Immature natural killer cell (primary cell): ENCODE results near the gene NPRL2. TPM values are rescaled to one million over a fixed set of nuclear protein-coding genes. Genes with fewer than 3 reads are reported as not detected.

Source experiments
- DNase-seq, 3 donors: peaks; one replicate each; pipeline ENCODE4 v3.0.0; 2022; ENCODE audit warnings: mixed read lengths in 1 of 3
- H3K27ac Mint-ChIP-seq, 6 donors: one replicate each; pipeline ENCODE4 v1.8.0; 2020; ENCODE audit warnings: mixed read lengths in 6 of 6, mild to moderate bottlenecking in 5 of 6, inconsistent platforms in 4 of 6, moderate library complexity in 3 of 6
- H3K27me3 Mint-ChIP-seq, 3 donors: one replicate each; pipeline ENCODE4 v1.8.0; 2020 to 2021; ENCODE audit warnings: low read depth in 3 of 3, mild to moderate bottlenecking in 3 of 3, mixed read lengths in 3 of 3, moderate library complexity in 3 of 3, inconsistent platforms in 1 of 3
- H3K36me3 Mint-ChIP-seq, 3 donors: one replicate each; pipeline ENCODE4 v1.8.0; 2020; ENCODE audit warnings: mixed read lengths in 3 of 3, inconsistent platforms in 2 of 3, mild to moderate bottlenecking in 2 of 3
- H3K4me1 Mint-ChIP-seq, 2 donors: one replicate each; pipeline ENCODE4 v1.8.0; 2020; ENCODE audit warnings: inconsistent platforms in 2 of 2, mild to moderate bottlenecking in 2 of 2, mixed read lengths in 2 of 2, moderate library complexity in 1 of 2
- H3K4me3 Mint-ChIP-seq, 5 donors: one replicate each; pipeline ENCODE4 v1.8.0; 2020; ENCODE audit warnings: mild to moderate bottlenecking in 5 of 5, mixed read lengths in 5 of 5, inconsistent platforms in 3 of 5, moderate library complexity in 3 of 5
- H3K9me3 Mint-ChIP-seq, 6 donors: one replicate each; pipeline ENCODE4 v1.8.0; 2020; ENCODE audit warnings: mild to moderate bottlenecking in 6 of 6, mixed read lengths in 6 of 6, inconsistent platforms in 4 of 6, moderate library complexity in 3 of 6
- polyA plus RNA-seq, 3 donors: library from polyadenylated mRNA; unstranded; fragments of 300-500 nt; fragmentation: Illumina TruSeq; gene quantifications; one replicate each; pipeline ENCODE4 v1.2.3, GENCODE V29; 2021

The NPRL2 gene
- polyA plus RNA-seq, 3 donors from 2014 or later: 77.5 to 104 (median 101) TPM

DNA sequence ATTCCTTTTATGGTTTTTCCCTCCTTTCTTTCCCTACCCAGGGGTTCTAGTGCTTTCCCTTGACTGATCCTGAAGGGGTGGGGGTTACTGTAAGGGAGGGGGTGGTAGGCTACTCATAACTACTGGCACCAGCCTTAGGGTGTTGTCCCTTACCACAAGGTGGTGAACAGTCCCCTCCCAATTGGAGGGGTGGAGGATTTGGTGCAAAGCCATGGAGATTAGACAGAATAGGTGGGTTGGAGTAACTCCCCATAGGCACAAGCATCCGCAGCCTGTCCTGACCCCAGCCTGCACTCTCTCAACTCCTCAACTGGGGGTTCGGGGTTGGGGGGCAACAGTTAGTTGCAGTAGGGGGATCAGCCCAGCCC, 25.5 kb downstream of the NPRL2 start:
- Mint-ChIP-seq H3K4me3 (no peak overlapping the region), H3K27ac (peak overlapping the region in 5 of 6 donors; percentile 43 to 88 (median 62)), H3K27me3 (peaks cover 0 to 10% (median 2%) of the 10 kb centered on the region in 3 donors)

GRCh38 chr3:50324351-50325112, 26.0 kb downstream of the NPRL2 start:
- Mint-ChIP-seq H3K4me3 (peak overlapping the region in 2 of 5 donors; percentile 2 to 40), H3K27ac (peak overlapping the region; percentile 36 to 88 (median 71)), H3K4me1 (peaks cover 39 to 46% of the 10 kb centered on the region in 2 donors), H3K27me3 (peaks cover 0 to 10% (median 2%) of the 10 kb centered on the region in 3 donors), H3K9me3 (no peaks in the 10 kb centered on the region), H3K36me3 (no peaks in the 10 kb centered on the region)
- peak; percentile 47 to 56 (median 56) for DNase-seq

More for the DNA sequence above, 25.5 kb downstream of the NPRL2 start:
- Mint-ChIP-seq H3K9me3 (no peaks in the 10 kb centered on the region), H3K4me1 (peaks cover 35 to 40% of the 10 kb centered on the region in 2 donors), H3K36me3 (no peaks in the 10 kb centered on the region)
- DNase-seq: no peak

- Mint-ChIP-seq H3K27ac (peak overlapping the region in 4 of 6 donors; percentile 18 to 75 (median 49)), H3K36me3 (no peaks in the 10 kb centered on the region), H3K4me3 (no peak overlapping the region), H3K9me3 (no peaks in the 10 kb centered on the region), H3K4me1 (peaks cover 47 to 53% of the 10 kb centered on the region in 2 donors), H3K27me3 (peaks cover 0 to 5% (median 2%) of the 10 kb centered on the region in 3 donors)
- no peak for DNase-seq
Observed at GRCh38 chr3:50323614-50324199, 26.9 kb downstream of the NPRL2 start.

DNA sequence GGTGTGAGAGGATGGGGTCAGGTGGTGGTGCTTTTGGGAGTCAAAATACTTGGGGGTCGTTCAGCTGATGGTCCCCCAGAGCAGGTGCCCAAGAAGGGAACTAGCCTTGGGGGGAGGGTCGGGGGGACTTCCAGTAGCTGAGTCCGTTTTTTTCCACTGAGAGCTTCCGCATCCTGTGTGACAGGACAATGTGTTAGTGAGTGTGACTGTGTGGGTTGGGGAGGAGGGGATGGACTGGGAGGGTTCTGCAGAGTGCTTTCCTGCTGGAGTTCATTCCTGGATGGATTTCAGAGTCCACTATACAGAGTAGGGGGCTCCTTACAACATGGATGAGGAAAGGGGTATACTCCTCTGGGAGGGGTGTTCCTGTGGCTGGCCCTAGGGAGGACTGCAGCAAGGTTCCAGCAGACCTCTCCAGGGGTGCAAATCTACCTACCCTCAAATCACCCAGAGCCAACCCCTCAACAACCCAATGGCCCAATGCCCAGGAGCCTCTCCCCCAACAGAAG, 27.4 kb downstream of the NPRL2 start:
- H3K36me3 Mint-ChIP-seq: no peaks in the 10 kb centered on the region
- H3K4me3 Mint-ChIP-seq: peak overlapping the region in 3 of 5 donors; percentile 39 to 62 (median 58)
- no peak for DNase-seq
- H3K4me1 Mint-ChIP-seq: peaks cover 47 to 53% of the 10 kb centered on the region in 2 donors
- H3K27ac Mint-ChIP-seq: peak overlapping the region in 5 of 6 donors; percentile 5 to 75 (median 59)
- no peaks in the 10 kb centered on the region for H3K9me3 Mint-ChIP-seq
- peaks cover 0 to 5% (median 0%) of the 10 kb centered on the region in 3 donors for H3K27me3 Mint-ChIP-seq

DNA sequence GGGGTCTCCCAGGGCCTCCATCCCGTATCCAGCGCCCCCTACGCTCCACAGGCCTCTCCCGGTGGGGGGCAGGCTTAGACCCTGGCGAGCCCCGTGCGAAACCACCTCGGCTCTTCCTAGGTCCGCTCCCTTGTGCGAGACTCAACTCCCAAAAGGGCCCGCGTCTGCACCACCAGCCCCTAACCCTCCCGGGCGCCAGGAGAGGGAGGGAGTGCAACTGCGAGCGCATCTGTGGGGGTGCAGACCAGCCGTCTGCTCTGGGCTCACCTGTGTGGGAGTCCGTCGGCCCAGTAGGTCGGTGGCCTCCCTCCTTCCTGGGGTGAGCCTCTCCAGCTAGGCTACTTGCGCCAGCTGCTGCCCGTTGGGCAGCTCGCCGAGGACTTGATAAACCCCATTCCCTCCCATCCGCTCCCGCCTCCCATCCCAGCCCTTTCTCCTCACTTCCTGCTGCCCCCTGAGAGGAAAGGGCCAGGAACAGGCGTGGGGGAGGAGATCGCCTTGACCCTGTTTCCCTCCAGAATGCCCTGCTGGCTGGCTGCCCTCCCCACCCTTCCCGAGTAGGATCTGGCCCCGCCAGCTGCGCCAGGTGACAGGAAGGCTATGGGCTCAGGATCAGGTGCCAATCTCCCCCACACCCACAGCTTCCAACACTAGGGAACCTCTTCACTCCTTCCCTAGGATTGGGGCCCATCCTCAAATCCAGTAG, 28.0 kb downstream of the NPRL2 start, which contains the start of gene HYAL2:
HYAL2 (minus strand) TSS at position 360 of the 706 bp plus-strand sequence. CDS start 2,256 bp downstream, outside the sequence.
- no peaks in the 10 kb centered on the region for H3K36me3 Mint-ChIP-seq
- H3K27ac Mint-ChIP-seq: peak within 1 kb of the TSS; percentile 80 to 92 (median 88)
- H3K4me3 Mint-ChIP-seq: peak within 1 kb of the TSS; percentile 81 to 86 (median 85)
- H3K4me1 Mint-ChIP-seq: peaks cover 46 to 48% of the 10 kb centered on the region in 2 donors
- peaks cover 0 to 2% (median 0%) of the 10 kb centered on the region in 3 donors for H3K27me3 Mint-ChIP-seq
- DNase-seq: no peak
- no peaks in the 10 kb centered on the region for H3K9me3 Mint-ChIP-seq

- Mint-ChIP-seq H3K4me1 (peaks cover 43 to 46% of the 10 kb centered on the region in 2 donors), H3K27ac (no peak overlapping the region), H3K9me3 (no peaks in the 10 kb centered on the region), H3K36me3 (no peaks in the 10 kb centered on the region), H3K27me3 (peaks cover 0 to 2% (median 0%) of the 10 kb centered on the region in 3 donors), H3K4me3 (peak overlapping the region in 4 of 5 donors; percentile 82 to 86 (median 85))
- DNase-seq: no peak
Observed at GRCh38 chr3:50322115-50322385, 28.5 kb downstream of the NPRL2 start.

GRCh38 chr3:50321336-50322114, 29.1 kb downstream of the NPRL2 start:
- H3K27me3 Mint-ChIP-seq: peaks cover 0 to 3% (median 2%) of the 10 kb centered on the region in 3 donors
- H3K9me3 Mint-ChIP-seq: no peaks in the 10 kb centered on the region
- DNase-seq: peak; percentile 80 to 82 (median 81)
- H3K36me3 Mint-ChIP-seq: no peaks in the 10 kb centered on the region
- H3K27ac Mint-ChIP-seq: peak overlapping the region; percentile 80 to 92 (median 88)
- peaks cover 44 to 46% of the 10 kb centered on the region in 2 donors for H3K4me1 Mint-ChIP-seq
- H3K4me3 Mint-ChIP-seq: peak overlapping the region; percentile 81 to 86 (median 85)

GRCh38 chr3:50320853-50321335, 29.7 kb downstream of the NPRL2 start:
- Mint-ChIP-seq H3K4me1 (peaks cover 48 to 50% of the 10 kb centered on the region in 2 donors), H3K27me3 (peaks cover 0 to 4% (median 4%) of the 10 kb centered on the region in 3 donors), H3K9me3 (no peaks in the 10 kb centered on the region), H3K36me3 (no peaks in the 10 kb centered on the region), H3K27ac (peak overlapping the region; percentile 69 to 94 (median 90)), H3K4me3 (peak overlapping the region; percentile 91 to 96 (median 94))
- DNase-seq: no peak

GRCh38 chr3:50319894-50320625, 30.5 kb downstream of the NPRL2 start:
- H3K36me3 Mint-ChIP-seq: peaks cover 0 to 3% (median 2%) of the 10 kb centered on the region in 3 donors
- no peak for DNase-seq
- H3K27ac Mint-ChIP-seq: peak overlapping the region in 5 of 6 donors; percentile 78 to 94 (median 90)
- peaks cover 49 to 51% of the 10 kb centered on the region in 2 donors for H3K4me1 Mint-ChIP-seq
- H3K27me3 Mint-ChIP-seq: peaks cover 0 to 4% (median 4%) of the 10 kb centered on the region in 3 donors
- H3K4me3 Mint-ChIP-seq: peak overlapping the region; percentile 91 to 96 (median 94)
- no peaks in the 10 kb centered on the region for H3K9me3 Mint-ChIP-seq

GRCh38 chr3:50319181-50319893, 31.2 kb downstream of the NPRL2 start:
- peaks cover 43 to 46% of the 10 kb centered on the region in 2 donors for H3K4me1 Mint-ChIP-seq
- peak overlapping the region; percentile 62 to 96 (median 74) for H3K4me3 Mint-ChIP-seq
- DNase-seq: no peak
- peaks cover 0 to 4% (median 3%) of the 10 kb centered on the region in 3 donors for H3K36me3 Mint-ChIP-seq
- peaks cover 0 to 4% (median 4%) of the 10 kb centered on the region in 3 donors for H3K27me3 Mint-ChIP-seq
- H3K9me3 Mint-ChIP-seq: no peaks in the 10 kb centered on the region
- peak overlapping the region in 5 of 6 donors; percentile 74 to 79 (median 76) for H3K27ac Mint-ChIP-seq

GRCh38 chr3:50318615-50319014, 32.0 kb downstream of the NPRL2 start:
- DNase-seq: no peak
- H3K27me3 Mint-ChIP-seq: peaks cover 0 to 4% (median 4%) of the 10 kb centered on the region in 3 donors
- no peaks in the 10 kb centered on the region for H3K9me3 Mint-ChIP-seq
- H3K36me3 Mint-ChIP-seq: peaks cover 0 to 6% (median 4%) of the 10 kb centered on the region in 3 donors
- H3K4me3 Mint-ChIP-seq: peak overlapping the region; percentile 65 to 96 (median 72)
- H3K27ac Mint-ChIP-seq: peak overlapping the region; percentile 71 to 79 (median 75)
- peaks cover 48 to 49% of the 10 kb centered on the region in 2 donors for H3K4me1 Mint-ChIP-seq
